GM19395 (cell line): ENCODE results near the gene ASAP2.
"Not testable (repeated sequence)": the region's sequence is repeated elsewhere in the genome, so short reads cannot be mapped to it uniquely, and the experiment has no call there.

Experiments
- ATAC-seq: cut with Tn5 transposase; IDR thresholded peaks from one replicate; pipeline ENCODE4 v1.9.1; 2021; ENCODE audit warnings: mild to moderate bottlenecking, moderate library complexity; ENCODE audit not compliant: unreplicated experiment

The ASAP2 gene

DNA sequence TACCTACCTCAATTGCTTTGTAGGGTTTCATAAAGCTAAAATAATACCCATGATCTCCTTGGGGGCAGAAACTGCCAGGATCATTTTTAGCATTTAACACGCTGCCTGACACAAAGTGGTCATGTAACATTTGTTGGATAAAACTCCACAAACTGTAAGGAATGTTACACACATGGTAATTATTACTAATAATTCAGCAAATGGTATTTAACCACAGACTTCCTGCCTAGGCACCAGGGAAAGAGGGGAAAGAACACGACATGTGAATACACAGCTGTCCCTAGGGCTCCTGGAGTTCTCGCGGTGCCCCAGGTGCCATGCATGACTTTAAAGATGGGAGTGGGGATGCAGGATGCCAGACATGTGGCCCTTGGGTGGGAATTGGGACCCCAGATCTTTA is 43.5 kb downstream of the ASAP2 start:
- ATAC-seq: no peak

DNA sequence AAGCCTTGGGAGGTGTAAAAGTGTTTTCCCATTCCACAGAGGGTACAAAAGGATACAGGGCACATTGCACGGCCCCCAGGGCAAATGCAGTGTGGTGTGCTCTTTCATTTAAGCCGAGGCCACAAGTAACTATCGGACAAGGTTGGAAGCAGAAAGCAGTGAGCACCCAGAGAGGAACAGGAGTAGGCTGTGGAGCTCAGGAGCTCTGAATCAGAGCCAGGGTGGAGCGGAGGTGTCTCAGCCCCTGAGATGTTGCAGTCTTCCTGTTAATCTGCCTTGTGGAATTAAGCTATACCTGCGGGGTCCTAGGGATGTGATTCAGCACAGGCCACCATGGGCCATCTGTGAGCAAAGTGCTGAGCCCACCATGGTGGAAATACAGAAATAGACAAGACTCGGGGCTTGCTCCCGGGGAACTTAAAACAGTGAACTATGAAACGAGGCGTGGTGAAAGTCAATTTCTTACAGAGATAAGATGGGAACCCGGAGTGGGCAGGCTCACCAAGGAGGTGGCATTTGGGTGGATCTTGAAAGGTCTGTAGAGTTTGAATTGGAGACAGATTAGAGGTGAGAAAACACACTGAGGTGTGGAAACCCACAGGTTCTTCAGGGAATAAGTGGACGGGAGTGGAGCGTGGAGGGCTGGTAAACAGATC is 44.0 kb downstream of the ASAP2 start:
- no peak for ATAC-seq

DNA sequence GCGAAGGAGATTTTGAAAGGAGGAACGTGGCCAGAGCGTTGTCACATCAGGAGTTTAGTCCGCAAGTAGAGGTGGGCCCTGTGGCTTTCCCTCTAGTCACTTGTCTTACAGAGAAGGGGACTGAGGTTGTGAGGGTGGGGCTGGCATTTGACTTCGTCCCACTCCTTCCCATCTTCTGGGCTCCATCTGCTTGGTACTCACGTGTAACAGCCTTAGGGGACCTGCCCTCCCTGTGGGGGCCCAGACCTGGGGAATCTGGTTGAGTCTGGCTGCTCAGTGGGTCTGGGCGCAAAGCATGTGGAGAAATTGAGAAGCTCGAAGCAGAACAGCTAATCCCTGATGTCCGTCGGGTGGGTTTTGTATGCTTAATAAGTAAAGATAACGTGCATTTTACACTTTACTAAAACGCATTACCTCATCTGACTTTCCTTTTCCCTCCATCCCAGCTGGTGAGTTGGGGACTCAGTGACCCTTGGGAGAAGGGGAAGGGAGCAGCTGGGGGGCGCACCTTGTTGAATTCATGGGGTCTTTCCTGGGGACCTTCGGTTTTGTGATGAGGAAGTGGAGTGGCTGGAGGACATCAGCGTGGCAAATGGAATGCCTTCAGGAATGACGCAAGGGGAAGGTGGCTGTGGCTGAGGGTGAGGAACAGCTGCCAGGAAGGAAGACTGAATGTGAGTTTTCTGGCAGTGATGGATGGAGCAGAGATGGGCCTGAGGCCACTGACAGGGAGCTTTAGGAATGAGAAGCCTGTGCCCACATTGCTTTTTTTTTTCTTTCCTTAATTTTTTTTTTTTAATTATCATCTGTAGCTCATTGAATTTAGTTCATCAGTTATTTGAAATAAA is 44.8 kb downstream of the ASAP2 start:
- no peak for ATAC-seq

DNA sequence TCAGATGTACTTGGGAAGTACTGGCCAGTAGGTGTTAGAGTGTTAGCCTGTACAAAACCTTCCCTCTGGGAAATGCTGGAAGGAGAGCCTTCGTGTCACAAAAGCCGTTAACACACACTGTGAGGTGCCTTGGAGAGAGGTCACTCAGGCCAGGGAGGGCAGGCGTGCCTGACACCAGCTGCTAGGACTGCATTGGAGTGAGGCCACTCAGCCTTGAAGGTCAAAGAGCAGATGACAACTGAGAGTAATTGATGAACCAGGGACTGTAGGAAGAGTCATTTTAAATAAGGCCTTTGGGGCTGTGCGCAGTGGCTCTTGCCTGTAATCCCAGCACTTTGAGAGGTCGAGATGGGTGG is 45.4 kb downstream of the ASAP2 start:
- ATAC-seq: no peak

DNA sequence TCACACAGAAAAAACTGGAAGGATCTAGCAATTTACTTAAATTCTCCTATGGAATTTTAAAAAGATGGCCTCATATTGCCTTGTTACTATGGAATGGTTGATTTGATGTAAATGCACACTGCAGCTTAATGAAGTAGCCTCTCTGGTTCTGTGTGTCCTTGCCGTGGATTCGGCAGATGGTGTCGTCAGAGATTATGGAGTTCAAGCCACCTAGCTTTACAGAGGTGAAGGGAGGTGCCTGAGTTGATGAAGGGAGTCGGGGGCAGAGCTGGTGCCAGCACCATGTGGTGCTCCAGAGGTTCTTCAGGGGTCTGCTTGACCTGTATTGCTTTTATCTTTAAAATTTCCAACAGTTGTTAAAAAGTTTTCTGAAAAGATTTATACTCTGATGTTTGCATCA is 48.8 kb downstream of the ASAP2 start:
- ATAC-seq: no peak

DNA sequence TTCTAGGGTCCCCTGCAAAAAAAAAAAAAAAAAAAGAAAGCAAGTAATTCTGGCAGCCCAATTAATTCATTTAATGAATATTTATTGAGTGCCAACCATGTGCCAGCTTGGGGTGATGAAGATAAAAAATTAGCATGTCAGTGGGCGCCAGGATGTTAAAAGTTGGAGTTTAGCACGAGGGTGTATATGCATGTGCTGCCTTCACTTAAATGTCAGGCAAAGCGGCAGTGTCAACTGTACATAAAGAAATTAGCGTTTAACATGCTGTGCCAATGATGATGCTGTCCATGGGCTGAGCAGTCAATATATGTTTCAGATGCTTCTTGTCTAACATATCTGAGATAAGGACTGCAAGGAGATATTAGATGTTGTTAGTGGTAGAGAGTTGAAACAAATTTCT is 49.5 kb downstream of the ASAP2 start:
- no peak for ATAC-seq

DNA sequence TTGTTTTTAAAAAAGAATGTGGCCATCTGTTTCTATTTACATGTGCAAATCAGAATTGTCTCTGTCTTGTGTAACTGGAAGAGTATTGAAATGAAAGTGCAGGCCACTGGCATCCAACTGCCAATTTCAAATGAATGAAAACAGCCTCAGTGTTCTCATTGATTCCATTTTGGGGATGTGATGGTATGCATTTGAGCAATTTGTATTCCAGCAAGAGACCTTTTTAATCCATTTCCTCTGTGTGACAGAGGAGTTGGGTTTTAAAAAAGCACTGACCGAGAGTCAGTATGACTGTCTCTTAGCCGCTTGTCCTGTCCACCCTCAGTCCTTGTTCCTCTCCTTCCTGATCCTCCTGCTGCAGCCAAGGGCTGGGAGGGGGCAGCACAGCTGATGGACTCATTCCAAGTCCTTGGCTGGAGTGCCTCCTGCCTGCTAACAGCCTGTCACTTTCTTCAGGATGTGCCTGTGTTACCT is 50.0 kb downstream of the ASAP2 start:
- no peak for ATAC-seq

DNA sequence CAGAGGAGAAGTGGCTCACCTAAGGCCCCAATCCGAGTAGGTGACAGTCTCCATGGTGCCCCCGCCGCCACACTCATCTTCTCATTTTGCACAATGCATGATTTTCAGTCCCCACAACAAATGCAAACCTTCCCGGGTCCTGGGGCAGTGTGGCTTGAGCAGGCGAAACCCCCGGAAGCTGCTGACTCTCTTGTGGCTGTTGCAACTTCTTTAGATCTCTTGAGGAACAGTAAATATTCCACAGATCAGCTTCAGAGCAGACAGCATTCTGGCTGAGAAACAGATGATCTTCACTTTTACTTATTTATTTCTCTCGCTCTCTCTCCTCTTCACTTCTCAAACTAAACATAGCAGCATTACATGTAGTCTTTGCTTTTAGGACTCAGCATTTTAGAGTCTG is 51.9 kb downstream of the ASAP2 start:
- no peak for ATAC-seq

DNA sequence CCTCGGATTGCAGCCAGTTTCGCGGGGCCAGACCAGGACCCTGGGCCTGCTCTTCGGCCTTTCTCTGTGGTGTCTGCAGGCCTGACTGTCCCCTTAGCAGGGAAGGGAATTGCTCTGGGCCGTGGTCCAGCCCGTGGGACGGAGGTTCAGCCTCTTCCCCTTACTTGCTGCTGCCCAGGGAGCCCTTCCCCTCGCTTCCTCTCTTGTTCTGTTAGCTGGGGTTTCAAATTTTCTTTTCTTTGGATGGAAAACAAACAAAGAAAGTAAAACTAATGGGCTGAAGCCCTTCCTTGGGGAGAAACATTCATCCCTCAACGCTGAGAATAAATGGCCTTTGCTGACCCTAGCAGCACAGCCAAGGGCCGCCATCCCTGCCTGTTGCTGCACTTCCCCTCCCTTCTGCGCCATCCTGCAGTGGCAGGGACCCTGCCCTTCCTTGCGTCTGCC is 52.4 kb downstream of the ASAP2 start:
- no peak for ATAC-seq

DNA sequence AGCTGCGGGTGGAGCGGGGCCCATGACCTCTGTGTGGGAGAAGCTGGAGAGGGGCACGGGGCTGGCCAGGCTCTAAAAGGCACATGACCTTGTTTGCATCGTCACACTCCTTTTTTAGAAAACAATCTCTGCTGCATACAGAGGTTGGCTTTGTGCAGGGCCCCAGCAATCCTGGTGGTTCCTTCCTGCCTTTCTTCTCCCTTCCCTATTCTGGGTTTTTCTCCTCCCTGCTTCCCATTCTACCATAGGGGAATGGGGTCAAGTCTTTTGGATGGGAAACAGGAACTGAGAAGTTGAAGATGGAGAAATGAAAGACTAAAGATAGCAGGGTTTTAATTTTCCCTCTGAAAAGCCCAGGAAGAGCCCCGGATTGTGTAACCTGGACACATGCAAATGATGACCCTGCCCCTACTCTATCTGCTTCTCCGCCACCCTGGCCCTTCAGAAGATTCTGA is 53.9 kb downstream of the ASAP2 start:
- ATAC-seq: no peak

DNA sequence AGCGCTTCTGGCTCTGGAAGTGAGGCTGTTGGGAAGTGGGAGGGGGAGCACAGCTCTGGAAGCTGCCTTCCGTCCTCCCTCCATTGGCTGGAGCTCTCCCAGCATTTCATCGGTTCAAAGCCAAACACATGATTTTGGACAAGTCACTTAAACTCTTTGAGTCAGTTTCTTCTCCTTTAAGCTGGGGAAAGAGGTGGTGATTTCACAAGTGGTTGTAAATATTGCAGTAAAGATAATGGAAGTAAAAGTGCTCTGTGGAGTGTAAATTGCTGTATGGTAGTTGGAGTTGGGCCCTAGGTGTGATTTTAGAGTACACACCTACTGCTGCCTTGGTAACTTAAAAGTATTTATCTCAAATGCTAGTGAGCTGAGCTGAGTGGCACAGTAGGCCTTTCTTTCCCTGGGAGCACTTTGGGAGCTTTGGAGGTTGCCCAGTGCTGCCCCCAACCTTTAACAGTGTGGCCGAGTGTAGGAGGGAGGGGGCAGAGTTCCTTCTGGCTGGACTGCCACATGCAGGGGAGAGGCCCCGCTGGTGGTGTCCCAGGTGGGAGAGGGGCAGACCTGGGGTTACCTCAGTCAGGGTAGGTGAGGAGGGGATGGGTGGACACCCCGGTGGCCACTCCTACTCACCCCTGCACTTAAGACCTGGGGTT is 54.7 kb downstream of the ASAP2 start:
- ATAC-seq: no peak

DNA sequence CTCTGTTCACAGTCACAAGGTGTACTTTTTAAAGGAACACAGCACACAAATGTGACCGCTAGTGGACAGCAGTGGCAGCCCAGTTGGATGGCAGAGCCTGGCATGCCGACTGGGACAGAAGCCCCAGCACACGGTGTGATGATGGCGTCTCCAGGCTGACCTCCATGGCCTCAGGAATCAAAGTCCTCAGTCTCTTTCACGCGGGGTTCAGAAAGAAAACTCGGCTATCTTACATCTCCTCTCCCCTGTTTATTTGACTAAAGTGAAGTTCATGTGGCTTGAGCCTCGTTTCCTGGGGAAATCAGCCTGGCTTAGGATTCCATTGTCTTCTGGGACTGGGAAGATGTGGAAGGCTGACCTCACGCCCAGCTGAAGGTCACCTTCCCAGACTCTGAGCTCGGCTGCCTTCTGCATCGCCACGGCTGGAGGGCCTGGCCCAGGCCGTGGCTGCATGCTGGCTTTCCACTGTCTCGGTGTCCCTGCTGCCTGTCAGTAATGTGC is 56.1 kb downstream of the ASAP2 start:
- no peak for ATAC-seq

DNA sequence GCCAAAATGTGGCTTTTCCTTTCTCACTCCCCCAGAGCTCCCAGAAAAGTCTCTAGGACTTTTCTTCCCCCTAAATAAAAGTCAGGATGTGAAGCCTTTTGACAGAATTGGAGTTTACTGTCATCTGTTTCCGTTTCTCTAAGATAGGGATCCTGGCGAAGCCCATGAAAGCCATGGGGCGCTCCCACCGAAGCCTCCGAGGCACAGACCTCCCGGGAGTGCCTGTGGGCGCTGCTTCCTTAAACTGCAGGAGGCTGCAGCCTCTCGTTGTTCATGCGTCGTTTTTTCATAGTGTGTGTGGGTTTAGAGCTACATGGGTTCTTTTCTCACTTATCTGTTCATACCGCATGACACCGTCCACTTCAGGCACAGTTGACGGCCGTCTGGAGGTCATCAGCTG is 56.8 kb downstream of the ASAP2 start:
- no peak for ATAC-seq

DNA sequence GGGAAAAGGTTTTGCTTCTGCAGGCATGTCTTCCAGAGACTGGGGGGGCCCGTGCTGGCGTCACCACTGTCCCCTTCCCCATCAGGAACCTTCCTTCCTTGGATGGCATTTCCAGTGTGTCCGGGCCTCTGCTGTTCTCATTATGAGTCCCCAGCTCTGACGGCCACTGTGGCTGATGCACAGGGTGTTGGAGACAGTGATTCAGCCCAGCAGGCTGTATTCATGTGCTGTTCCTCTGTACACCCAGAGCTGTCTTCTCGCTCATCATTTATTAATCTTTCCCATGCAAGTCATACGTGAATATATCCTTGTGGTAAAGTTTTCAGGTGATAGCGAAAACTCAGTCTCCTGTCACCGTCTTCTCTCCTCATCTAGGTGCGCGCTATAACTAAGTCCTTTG is 57.7 kb downstream of the ASAP2 start:
- ATAC-seq: no peak

DNA sequence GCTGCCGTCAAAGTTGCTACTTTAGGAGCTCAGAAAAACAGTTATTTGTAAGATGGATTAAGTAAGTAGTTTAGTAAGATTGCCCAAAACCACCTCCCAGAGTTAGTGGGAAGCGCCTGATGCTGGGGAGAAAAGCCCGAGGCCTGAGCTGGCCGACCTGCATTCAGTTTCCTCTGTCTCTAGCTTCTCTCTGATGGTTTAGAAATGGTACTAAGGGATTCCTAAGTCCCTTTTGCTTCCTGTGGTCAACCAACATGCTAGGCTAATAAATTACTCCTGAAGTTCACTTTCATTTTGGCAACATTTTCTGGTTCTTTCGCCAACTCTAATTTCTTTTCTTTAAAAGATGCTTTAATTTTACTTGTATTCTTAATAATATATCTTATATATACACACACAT is 60.1 kb downstream of the ASAP2 start:
- ATAC-seq: no peak

DNA sequence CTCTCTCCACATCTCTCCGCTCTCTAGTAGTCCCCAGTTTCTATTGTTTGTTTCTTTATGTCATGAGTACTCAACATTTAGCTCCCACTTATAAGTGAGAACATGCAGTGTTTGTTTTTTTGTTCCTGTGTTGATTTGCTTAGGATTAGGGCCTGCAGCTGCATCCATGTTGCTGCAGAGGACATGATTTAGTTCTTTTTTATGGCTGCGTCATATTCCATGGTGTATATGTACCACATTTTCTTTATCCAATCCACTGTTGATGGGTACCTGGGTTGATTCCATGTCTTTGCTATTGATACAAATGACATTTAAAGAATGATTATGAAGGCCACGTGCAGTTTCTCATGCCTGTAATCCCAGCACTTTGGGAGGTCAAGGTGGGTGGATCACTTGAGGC is 60.7 kb downstream of the ASAP2 start:
- not testable (repeated sequence) for ATAC-seq

DNA sequence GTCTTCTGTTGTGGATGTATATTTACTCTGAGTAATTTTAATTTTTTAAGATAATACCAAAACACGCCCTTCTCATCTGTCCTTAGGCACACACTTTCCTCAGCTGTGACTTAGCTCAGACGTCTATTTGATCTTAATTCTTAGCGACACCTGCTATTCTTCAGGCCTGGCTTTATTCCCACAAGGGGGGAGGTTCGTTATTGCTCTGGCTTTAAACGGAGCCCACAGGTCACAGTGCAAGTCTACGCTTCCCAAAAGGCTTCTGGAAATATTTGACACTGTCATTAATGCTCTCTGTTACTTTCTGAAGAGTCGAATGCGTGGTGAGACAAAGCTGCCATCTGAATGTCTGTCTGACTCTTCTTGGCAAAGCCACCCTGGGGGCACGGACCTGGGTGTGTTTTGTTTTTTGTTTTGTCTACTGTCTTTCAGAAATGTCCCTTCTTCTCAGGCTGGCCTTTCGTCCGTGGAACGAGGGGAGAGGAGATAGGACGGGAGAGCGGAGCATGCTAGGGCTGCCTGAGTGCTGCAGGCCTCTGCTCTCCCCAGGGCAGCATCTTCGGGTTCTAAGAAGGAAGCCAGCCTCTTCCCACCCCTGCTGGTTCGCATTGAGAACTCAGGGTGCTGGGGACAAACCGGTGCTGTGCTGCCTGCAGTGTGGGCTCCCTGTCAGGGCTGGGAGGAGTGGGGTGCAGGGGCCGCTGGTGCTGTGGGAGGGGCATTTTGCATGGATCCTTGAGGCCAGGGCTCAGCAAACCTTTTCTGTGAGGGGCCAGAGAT is 61.9 kb downstream of the ASAP2 start:
- ATAC-seq: no peak

DNA sequence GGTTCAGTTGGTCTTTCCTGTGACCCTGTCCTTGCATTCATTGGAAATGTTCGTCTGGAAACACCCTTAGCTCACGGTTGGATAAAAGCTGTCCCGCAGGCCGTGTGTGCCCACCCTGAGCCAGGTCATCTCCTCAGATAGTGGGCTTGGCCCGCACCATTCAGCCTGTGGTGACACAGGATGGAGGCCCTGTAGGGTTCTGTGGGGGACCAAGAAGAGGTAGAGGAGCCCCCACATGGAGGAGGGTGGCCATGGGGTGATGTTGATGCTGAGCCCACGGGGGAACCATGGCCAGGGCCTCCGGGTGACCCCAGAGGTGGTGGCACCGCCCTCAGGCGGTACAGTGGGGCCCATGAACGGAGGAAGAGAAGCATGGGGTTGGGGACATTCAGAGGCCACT is 62.7 kb downstream of the ASAP2 start:
- no peak for ATAC-seq

DNA sequence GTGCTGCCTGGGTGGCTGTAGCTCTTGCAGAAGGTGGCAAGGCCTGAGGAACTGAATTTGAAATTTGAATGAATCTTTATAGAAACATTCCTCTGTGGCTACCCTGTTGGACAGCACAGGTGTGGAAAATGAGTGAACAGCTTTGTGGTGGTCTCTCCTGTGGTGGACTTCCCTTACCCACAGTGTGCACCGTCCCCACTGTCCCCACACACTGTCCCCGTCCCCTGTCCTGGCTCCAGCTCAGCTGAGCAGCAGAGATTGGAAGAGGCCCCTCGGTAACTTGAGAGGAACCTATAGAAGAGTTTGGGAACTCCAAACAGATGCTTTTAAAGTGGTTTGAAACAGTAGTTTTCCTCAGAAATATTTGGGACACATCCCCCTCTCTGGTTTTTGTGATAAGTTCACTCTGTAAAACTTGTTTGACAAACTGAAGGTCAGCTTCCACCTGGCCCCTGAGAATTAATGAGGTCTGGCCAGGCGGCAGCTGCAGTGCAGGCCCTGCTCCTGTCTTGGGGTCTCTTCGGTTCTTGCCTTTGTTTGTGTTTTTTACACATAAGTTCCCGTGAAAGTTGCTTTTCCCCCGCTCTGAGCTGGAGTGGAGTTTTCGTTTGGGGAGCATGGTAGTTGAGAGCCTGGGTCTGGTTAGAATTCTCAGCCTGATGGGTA is 63.2 kb downstream of the ASAP2 start:
- ATAC-seq: no peak

DNA sequence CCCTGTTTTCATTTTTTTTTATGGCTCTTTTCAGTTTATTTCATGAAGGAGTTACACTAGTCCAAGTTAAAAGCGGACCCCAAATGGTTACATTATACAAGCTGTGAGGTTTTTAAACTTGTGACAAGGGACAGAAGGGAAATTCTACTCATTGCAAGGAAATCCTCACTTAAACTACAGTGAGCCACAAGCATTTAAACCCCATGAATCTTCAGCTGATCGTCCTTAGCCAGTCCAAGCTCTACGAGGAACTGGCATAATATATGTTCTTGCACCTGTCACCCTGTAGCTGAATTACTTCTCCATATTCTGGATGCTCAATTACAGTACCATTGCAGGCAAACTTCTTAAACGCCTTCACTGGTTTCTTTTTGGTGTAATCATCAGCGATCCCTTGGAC is 64.5 kb downstream of the ASAP2 start:
- ATAC-seq: no peak
